MCF 10A (cell line): ENCODE data around the gene GVQW3. TPM values are rescaled to one million over a fixed set of nuclear protein-coding genes. Genes with fewer than 3 reads are reported as not detected.

Source experiments
- BruUV-seq: library from RNA; stranded (reverse); fragments of 400-500 nt; replicated peaks from 2 replicates; lab custom pipeline; 2021; lab: Mats Ljungman, UMichigan
- CTCF ChIA-PET: fragments of 300-600 bp; sonication (Branson Sonifier 250); formaldehyde crosslinking; extraction: SDS; loops from one replicate; lab custom pipeline; 2021; ENCODE audit warnings: antibody characterized with exemption, inconsistent platforms; lab: Yijun Ruan, JAX
- POLR2A ChIA-PET: fragments of 300-600, 350-650 bp; sonication (Branson Sonifier 250); formaldehyde crosslinking; extraction: SDS; loops from one replicate; lab custom pipeline; 2020; ENCODE audit warnings: antibody characterized with exemption, inconsistent platforms; lab: Yijun Ruan, JAX
- DNase-seq: peaks from one replicate; pipeline ENCODE4 v3.0.0-alpha.2; 2018; ENCODE audit not compliant: unreplicated experiment
- H3K27ac Mint-ChIP-seq: one replicate; pipeline ENCODE4 v1.8.0; 2022; ENCODE audit warnings: mild to moderate bottlenecking, low read depth, mixed read lengths; ENCODE audit not compliant: unreplicated experiment
- H3K27me3 Mint-ChIP-seq: one replicate; pipeline ENCODE4 v1.8.0; 2022; ENCODE audit warnings: mixed read lengths; ENCODE audit not compliant: insufficient read depth, unreplicated experiment
- H3K36me3 Mint-ChIP-seq: one replicate; pipeline ENCODE4 v1.8.0; 2022; ENCODE audit warnings: mild to moderate bottlenecking, moderate library complexity, mixed read lengths; ENCODE audit not compliant: insufficient read depth, unreplicated experiment
- H3K4me1 Mint-ChIP-seq: one replicate; pipeline ENCODE4 v1.8.0; 2022; ENCODE audit warnings: mixed read lengths; ENCODE audit not compliant: insufficient read depth, unreplicated experiment
- H3K4me3 Mint-ChIP-seq: one replicate; pipeline ENCODE4 v1.8.0; 2022; ENCODE audit warnings: mild to moderate bottlenecking, moderate library complexity, mixed read lengths; ENCODE audit not compliant: unreplicated experiment
- H3K9me3 Mint-ChIP-seq: one replicate; pipeline ENCODE4 v1.8.0; 2022; ENCODE audit warnings: mixed read lengths; ENCODE audit not compliant: unreplicated experiment
- intact Hi-C: fragments of 100-400 bp; cut with micrococcal nuclease; formaldehyde crosslinking; loops from 2 replicates; pipeline ENCODE4 v1.14.1; 2022
- total RNA-seq: library from RNA; stranded (reverse); gene quantifications from 2 replicates; pipeline ENCODE4 v1.2.3, GENCODE V29; 2022
- TF ChIP-seq, protein P1 (sequence below): fragments of 200-600 bp; IDR thresholded peaks from one replicate; pipeline ENCODE4 v1.8.0; 2022; ENCODE audit warnings: antibody characterized with exemption, mild to moderate bottlenecking; ENCODE audit not compliant: unreplicated experiment

Gene GVQW3
- total RNA-seq, 1 experiment from 2014 or later: 1.5 TPM

DNA sequence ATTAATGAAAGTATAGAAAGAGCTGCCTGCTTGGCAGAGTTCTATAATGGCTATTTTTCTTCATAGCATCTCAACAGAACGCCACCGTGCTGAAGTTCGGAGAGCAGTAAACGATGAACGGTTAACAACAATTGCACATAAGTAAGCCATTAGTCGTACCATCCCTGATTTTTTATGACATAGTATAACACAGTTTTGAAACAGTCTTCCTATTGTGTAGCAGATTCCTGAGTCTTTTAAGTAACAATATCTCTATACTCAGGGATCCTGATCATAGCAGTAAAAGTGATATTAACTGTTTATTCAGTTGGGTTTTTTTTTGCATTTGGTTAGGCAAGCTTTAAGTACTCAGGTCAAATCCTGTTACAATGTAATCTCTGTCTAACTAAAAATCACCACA is 72.1 kb downstream of the GVQW3 start:
- intact Hi-C loops: no loop called here
- peaks cover 45% of the 10 kb centered on the region for H3K36me3 Mint-ChIP-seq
- no peak overlapping the region for H3K4me3 Mint-ChIP-seq
- no peaks in the 10 kb centered on the region for H3K9me3 Mint-ChIP-seq
- DNase-seq: no peak
- BruUV-seq: no TSS peak
- TF ChIP-seq, protein P1, sequence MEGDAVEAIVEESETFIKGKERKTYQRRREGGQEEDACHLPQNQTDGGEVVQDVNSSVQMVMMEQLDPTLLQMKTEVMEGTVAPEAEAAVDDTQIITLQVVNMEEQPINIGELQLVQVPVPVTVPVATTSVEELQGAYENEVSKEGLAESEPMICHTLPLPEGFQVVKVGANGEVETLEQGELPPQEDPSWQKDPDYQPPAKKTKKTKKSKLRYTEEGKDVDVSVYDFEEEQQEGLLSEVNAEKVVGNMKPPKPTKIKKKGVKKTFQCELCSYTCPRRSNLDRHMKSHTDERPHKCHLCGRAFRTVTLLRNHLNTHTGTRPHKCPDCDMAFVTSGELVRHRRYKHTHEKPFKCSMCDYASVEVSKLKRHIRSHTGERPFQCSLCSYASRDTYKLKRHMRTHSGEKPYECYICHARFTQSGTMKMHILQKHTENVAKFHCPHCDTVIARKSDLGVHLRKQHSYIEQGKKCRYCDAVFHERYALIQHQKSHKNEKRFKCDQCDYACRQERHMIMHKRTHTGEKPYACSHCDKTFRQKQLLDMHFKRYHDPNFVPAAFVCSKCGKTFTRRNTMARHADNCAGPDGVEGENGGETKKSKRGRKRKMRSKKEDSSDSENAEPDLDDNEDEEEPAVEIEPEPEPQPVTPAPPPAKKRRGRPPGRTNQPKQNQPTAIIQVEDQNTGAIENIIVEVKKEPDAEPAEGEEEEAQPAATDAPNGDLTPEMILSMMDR: no peak
- ChIA-PET POLR2A (interaction anchor here (0.6 kb wide), 1 partner anchor 51 kb away, joined by 3 read pairs; no protein-coding TSS in a partner anchor), CTCF (no interaction called here)
- H3K27ac Mint-ChIP-seq: no peak overlapping the region
- no peaks in the 10 kb centered on the region for H3K4me1 Mint-ChIP-seq
- no peaks in the 10 kb centered on the region for H3K27me3 Mint-ChIP-seq

DNA sequence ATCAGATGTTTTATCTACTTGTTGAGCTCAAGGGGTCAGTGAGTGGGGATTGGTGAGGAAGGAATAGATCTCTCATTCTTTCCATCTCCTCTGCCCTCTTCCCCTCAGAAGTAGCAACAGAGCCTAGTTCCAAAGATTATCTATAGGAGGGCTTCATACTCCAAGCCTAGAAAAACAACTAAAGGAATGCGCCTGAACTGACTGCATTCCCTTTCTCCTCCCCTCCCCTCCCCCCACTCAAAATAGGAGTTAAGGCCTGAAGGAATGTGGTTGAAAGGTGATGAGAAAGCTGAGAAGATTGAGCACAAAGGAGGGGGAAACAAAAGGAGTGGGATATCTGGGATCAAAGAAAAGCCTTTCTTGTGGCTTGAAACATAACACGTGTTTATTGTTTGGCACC is 74.2 kb downstream of the GVQW3 start:
- ChIA-PET CTCF (interaction anchor here (0.6 kb wide), 1 partner anchor 57 kb away, joined by 3 read pairs; no protein-coding TSS in a partner anchor), POLR2A (interaction anchor here (0.7 to 2.2 kb wide), 4 partner anchors 9 to 846 kb away, joined by 3 to 8 read pairs (median 6); no protein-coding TSS in a partner anchor)
- Mint-ChIP-seq H3K4me3 (no peak overlapping the region), H3K27me3 (no peaks in the 10 kb centered on the region), H3K36me3 (peaks cover 37% of the 10 kb centered on the region), H3K27ac (no peak overlapping the region), H3K9me3 (no peaks in the 10 kb centered on the region), H3K4me1 (no peaks in the 10 kb centered on the region)
- intact Hi-C loops: no loop called here
- DNase-seq: no peak
- BruUV-seq: no TSS peak
- TF ChIP-seq, protein P1: no peak

- Mint-ChIP-seq H3K27me3 (no peaks in the 10 kb centered on the region), H3K36me3 (peaks cover 31% of the 10 kb centered on the region), H3K27ac (no peak overlapping the region), H3K4me3 (no peak overlapping the region), H3K4me1 (no peaks in the 10 kb centered on the region), H3K9me3 (no peaks in the 10 kb centered on the region)
- CTCF ChIA-PET: interaction anchor here (0.5 kb wide), 1 partner anchor 1526 kb away, joined by 3 read pairs; no protein-coding TSS in a partner anchor
- no peak for DNase-seq
- POLR2A ChIA-PET: interaction anchor here (0.7 to 2.2 kb wide), 3 partner anchors 10 to 565 kb away, joined by 3 to 8 read pairs (median 8); no protein-coding TSS in a partner anchor
- no TSS peak for BruUV-seq
- intact Hi-C loops: no loop called here
- TF ChIP-seq, protein P1: no peak
These were observed 74.8 kb downstream of the GVQW3 start for GRCh38 chr11:76455931-76456330.

DNA sequence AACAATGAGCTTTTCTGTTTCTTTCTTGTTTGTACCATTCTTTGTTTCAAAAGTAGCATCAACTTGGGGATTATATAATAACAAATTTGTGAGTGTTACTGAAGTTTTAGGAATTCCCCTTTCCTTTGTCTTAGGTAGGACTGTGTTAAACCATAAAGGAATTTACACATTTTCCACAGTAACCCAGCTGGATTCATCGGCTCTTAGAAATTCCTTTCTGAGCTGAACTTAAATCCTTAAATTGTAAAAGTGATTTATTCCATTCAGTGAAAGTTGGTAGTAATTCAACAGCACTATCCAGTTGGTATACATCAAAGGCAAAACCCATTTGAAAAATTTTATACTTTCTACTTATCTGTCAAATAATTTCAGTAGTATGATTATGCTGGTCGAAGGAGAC is 75.4 kb downstream of the GVQW3 start:
- peaks cover 25% of the 10 kb centered on the region for H3K36me3 Mint-ChIP-seq
- no peak overlapping the region for H3K4me3 Mint-ChIP-seq
- ChIA-PET CTCF (no interaction called here), POLR2A (interaction anchor here (2.2 kb wide), 1 partner anchor 12 kb away, joined by 8 read pairs; no protein-coding TSS in a partner anchor)
- no peaks in the 10 kb centered on the region for H3K4me1 Mint-ChIP-seq
- H3K27me3 Mint-ChIP-seq: no peaks in the 10 kb centered on the region
- no peak overlapping the region for H3K27ac Mint-ChIP-seq
- no TSS peak for BruUV-seq
- DNase-seq: no peak
- intact Hi-C loops: no loop called here
- H3K9me3 Mint-ChIP-seq: no peaks in the 10 kb centered on the region
- TF ChIP-seq, protein P1: no peak

Other genes starting within 250 kb of the GVQW3 start
- gene WNT11, start 174.8 kb upstream of the GVQW3 start, total RNA-seq: not detected in 2 replicates
- 49.3 and 52.5 TPM in 2 replicates for gene THAP12, start 191 bp upstream of the GVQW3 start, total RNA-seq
- gene EMSY, start 63.7 kb downstream of the GVQW3 start, total RNA-seq: 19.7 and 25.3 TPM in 2 replicates